GM21786 (cell line): ENCODE data around the gene PDZRN4.
"Not testable (repeated sequence)": the region's sequence is repeated elsewhere in the genome, so short reads cannot be mapped to it uniquely, and the experiment has no call there.

Experiments used
- ATAC-seq: cut with Tn5 transposase; IDR thresholded peaks from one replicate; pipeline ENCODE4 v1.9.1; 2021; ENCODE audit not compliant: unreplicated experiment

Gene PDZRN4

GRCh38 chr12:41277946-41278267 lies 89.8 kb downstream of the PDZRN4 start:
- ATAC-seq, result no peak

GRCh38 chr12:41280341-41281095 lies 92.4 kb downstream of the PDZRN4 start:
- not testable (repeated sequence) for ATAC-seq

GRCh38 chr12:41285470-41285869 lies 97.3 kb downstream of the PDZRN4 start:
- not testable (repeated sequence) for ATAC-seq

- no peak for ATAC-seq
Measured at GRCh38 chr12:41286426-41286825, 98.3 kb downstream of the PDZRN4 start.

GRCh38 chr12:41287500-41288141 lies 99.5 kb downstream of the PDZRN4 start:
- peak; percentile 85 for ATAC-seq

GRCh38 chr12:41288142-41288811 lies 100.2 kb downstream of the PDZRN4 start:
- ATAC-seq, result no peak

GRCh38 chr12:41289501-41289900 lies 101.4 kb downstream of the PDZRN4 start:
- ATAC-seq, result no peak

- ATAC-seq, result no peak
Measured at GRCh38 chr12:41293011-41293410, 104.9 kb downstream of the PDZRN4 start.

- no peak for ATAC-seq
Measured at GRCh38 chr12:41293461-41293860, 105.3 kb downstream of the PDZRN4 start.

GRCh38 chr12:41302979-41303403 lies 114.9 kb downstream of the PDZRN4 start:
- ATAC-seq, result peak; percentile 56

GRCh38 chr12:41304526-41304925 lies 116.4 kb downstream of the PDZRN4 start:
- ATAC-seq, result no peak

GRCh38 chr12:41310367-41310766 lies 122.2 kb downstream of the PDZRN4 start:
- no peak for ATAC-seq

GRCh38 chr12:41311883-41312282 lies 123.8 kb downstream of the PDZRN4 start:
- no peak for ATAC-seq

GRCh38 chr12:41312451-41312850 lies 124.3 kb downstream of the PDZRN4 start:
- ATAC-seq, result not testable (repeated sequence)

GRCh38 chr12:41325336-41325735 lies 137.2 kb downstream of the PDZRN4 start:
- ATAC-seq, result no peak

GRCh38 chr12:41327096-41327895 lies 139.2 kb downstream of the PDZRN4 start:
- no peak for ATAC-seq

- ATAC-seq, result no peak
Measured at GRCh38 chr12:41333974-41334373, 145.9 kb downstream of the PDZRN4 start.

- no peak for ATAC-seq
Measured at GRCh38 chr12:41334390-41334789, 146.3 kb downstream of the PDZRN4 start.

- no peak for ATAC-seq
Measured at GRCh38 chr12:41336041-41336549, 148.0 kb downstream of the PDZRN4 start.

GRCh38 chr12:41339784-41340183 lies 151.7 kb downstream of the PDZRN4 start:
- no peak for ATAC-seq
